ENCODE data around the gene FAM120B. TPM values are rescaled to one million over a fixed set of nuclear protein-coding genes. Genes with fewer than 3 reads are reported as not detected.
A peak's percentile ranks its signal among the peaks of the same experiment; 100 is the strongest.

Gene FAM120B
- total RNA-seq, 6 experiments from 2014 or later = 9.5 to 15.7 (median 13.1) TPM

- DNase-seq (peak in 2 of 3 donors; percentile 12 to 37), ATAC-seq (no peak)
- 95% methylated on average over 3 of the region's 22 CpGs for WGBS (ENCODE audit: insufficient coverage, low coverage, low lambda C conversion rate, missing lambda C conversion rate)
- H3K9me3 ChIP-seq = no peaks in the 10 kb centered on the region
- intact Hi-C loops (cut with DNase I) = no loop called here
- no peaks in the 10 kb centered on the region for H3K36me3 ChIP-seq
- H3K4me3 ChIP-seq = no peak overlapping the region
- H3K27me3 ChIP-seq = no peaks in the 10 kb centered on the region
- H3K27ac ChIP-seq = no peak overlapping the region
- peaks cover 0 to 8% (median 1%) of the 10 kb centered on the region in 4 donors for H3K4me1 ChIP-seq
- TF ChIP-seq POLR2A (IDR thresholded peaks at IDR 0.05) = no peak
- TF ChIP-seq CTCF (IDR thresholded peaks at IDR 0.05) = no peak
These were observed 38.1 kb upstream of the FAM120B start for GRCh38 chr6:170268216-170269129.

- peaks cover 0 to 8% (median 1%) of the 10 kb centered on the region in 4 donors for H3K4me1 ChIP-seq
- H3K27me3 ChIP-seq = no peaks in the 10 kb centered on the region
- intact Hi-C loops (cut with DNase I) = no loop called here
- no peak overlapping the region for H3K4me3 ChIP-seq
- no peaks in the 10 kb centered on the region for H3K36me3 ChIP-seq
- TF ChIP-seq CTCF (IDR thresholded peaks at IDR 0.05) = no peak
- TF ChIP-seq POLR2A (IDR thresholded peaks at IDR 0.05) = no peak
- H3K27ac ChIP-seq = no peak overlapping the region
- WGBS (ENCODE audit: insufficient coverage, low coverage, low lambda C conversion rate, missing lambda C conversion rate) = 93% methylated on average over 5 of the region's 22 CpGs
- DNase-seq = peak in 1 of 3 donors; percentile 43
- H3K9me3 ChIP-seq = no peaks in the 10 kb centered on the region
- ATAC-seq = no peak
These were observed 37.3 kb upstream of the FAM120B start for GRCh38 chr6:170269151-170269845.

- no peaks in the 10 kb centered on the region for H3K27me3 ChIP-seq
- 71% methylated on average over 12 of the region's 17 CpGs for WGBS (ENCODE audit: insufficient coverage, low coverage, low lambda C conversion rate, missing lambda C conversion rate)
- intact Hi-C loops (cut with DNase I) = no loop called here
- H3K9me3 ChIP-seq = no peaks in the 10 kb centered on the region
- no peak overlapping the region for H3K4me3 ChIP-seq
- no peak overlapping the region for H3K27ac ChIP-seq
- DNase-seq (peak in 2 of 3 donors; percentile 14 to 39), ATAC-seq (no peak)
- no peak for TF ChIP-seq POLR2A (IDR thresholded peaks at IDR 0.05)
- peaks cover 0 to 8% (median 1%) of the 10 kb centered on the region in 4 donors for H3K4me1 ChIP-seq
- no peaks in the 10 kb centered on the region for H3K36me3 ChIP-seq
These were observed 36.6 kb upstream of the FAM120B start for GRCh38 chr6:170269846-170270541.

- DNase-seq = peak in 2 of 3 donors; percentile 9 to 37
- no peak for ATAC-seq
- Histone ChIP-seq H3K4me3 (no peak overlapping the region), H3K4me1 (peaks cover 0 to 3% (median under 1%) of the 10 kb centered on the region in 4 donors), H3K9me3 (no peaks in the 10 kb centered on the region), H3K36me3 (no peaks in the 10 kb centered on the region), H3K27me3 (no peaks in the 10 kb centered on the region), H3K27ac (no peak overlapping the region)
- WGBS (ENCODE audit: insufficient coverage, low coverage, low lambda C conversion rate, missing lambda C conversion rate) = 81% methylated on average over 7 of the region's 19 CpGs
- no peak for TF ChIP-seq POLR2A (IDR thresholded peaks at IDR 0.05)
- no peak for TF ChIP-seq CTCF (IDR thresholded peaks at IDR 0.05)
- intact Hi-C loops (cut with DNase I) = no loop called here
These were observed 35.5 kb upstream of the FAM120B start for GRCh38 chr6:170270984-170271593.
